ENCODE results near the gene PRKAG1. TPM values are rescaled to one million over a fixed set of nuclear protein-coding genes. Genes with fewer than 3 reads are reported as not detected.

The PRKAG1 gene
- polyA plus RNA-seq, 1 donor from 2014 or later = 71.0 TPM

GRCh38 chr12:49022558-49023178 is 4.1 kb upstream of the PRKAG1 start:
- H3K27ac ChIP-seq (ENCODE audit: low read length) = no peak overlapping the region
- no peaks in the 10 kb centered on the region for H3K36me3 ChIP-seq (ENCODE audit: insufficient read depth, low read length)
- H3F3A ChIP-seq (ENCODE audit: insufficient read depth, low read length, poor library complexity, severe bottlenecking) = peaks cover under 1% of the 10 kb centered on the region

More at GRCh38 chr12:49022558-49023178, 4.1 kb upstream of the PRKAG1 start:
- no peak overlapping the region for H3K4me2 ChIP-seq (ENCODE audit: low read length)
- TF ChIP-seq EP300 (conservative IDR thresholded peaks at IDR 0.05; ENCODE audit: poor library complexity, severe bottlenecking) (no peak), POLR2AphosphoS5 (IDR thresholded peaks at IDR 0.05) (no peak), TAF1 (IDR thresholded peaks at IDR 0.05; ENCODE audit: low read depth) (no peak), MXI1 (conservative IDR thresholded peaks at IDR 0.05; ENCODE audit: poor library complexity, severe bottlenecking) (no peak), REST (IDR thresholded peaks at IDR 0.05; ENCODE audit: borderline replicate concordance) (no peak), CTCF (IDR thresholded peaks at IDR 0.05; ENCODE audit: poor library complexity, severe bottlenecking) (no peak), EZH2 (IDR thresholded peaks at IDR 0.05; ENCODE audit: borderline replicate concordance, insufficient read depth, low read length, poor library complexity, severe bottlenecking) (no peak), RAD21 (conservative IDR thresholded peaks at IDR 0.05) (no peak), SMC3 (conservative IDR thresholded peaks at IDR 0.05; ENCODE audit: poor library complexity) (no peak)
- H3K9me2 ChIP-seq (ENCODE audit: insufficient read depth, low read length) = no peaks in the 10 kb centered on the region
- H3K9me3 ChIP-seq (ENCODE audit: low read length) = no peaks in the 10 kb centered on the region
- H3K27me3 ChIP-seq (ENCODE audit: insufficient read depth, low read depth, low read length) = no peaks in the 10 kb centered on the region
- no peak overlapping the region for H3K4me3 ChIP-seq (ENCODE audit: low read length)
- H4K20me1 ChIP-seq (ENCODE audit: insufficient read depth) = no peaks in the 10 kb centered on the region
- no peak overlapping the region for H2AFZ ChIP-seq (ENCODE audit: low read depth, low read length)
- no peaks in the 10 kb centered on the region for H3K79me2 ChIP-seq (replicated peaks; ENCODE audit: insufficient read depth, low read length)
- H3K9ac ChIP-seq (ENCODE audit: low read length) = no peak overlapping the region
